OCI-LY7 (cell line): ENCODE measurements around the gene GLRA2. TPM values are rescaled to one million over a fixed set of nuclear protein-coding genes. Genes with fewer than 3 reads are reported as not detected.
"Not testable (repeated sequence)": the region's sequence is repeated elsewhere in the genome, so short reads cannot be mapped to it uniquely, and the experiment has no call there.

Source experiments
- BruUV-seq: library from RNA; stranded (reverse); fragments of 400-500 nt; replicated peaks from 2 replicates; lab custom pipeline; 2021; lab: Mats Ljungman, UMichigan
- CTCF ChIA-PET: fragments of 300-600 bp; sonication (Branson Sonifier 250); formaldehyde crosslinking; loops from one replicate; lab custom pipeline; 2022; ENCODE audit warnings: antibody characterized with exemption; ENCODE audit not compliant: unreplicated experiment; lab: Charles Lee
- POLR2A ChIA-PET: fragments of 300-600 bp; sonication (Branson Sonifier 250); formaldehyde crosslinking; loops from one replicate; lab custom pipeline; 2022; ENCODE audit warnings: antibody characterized with exemption; lab: Charles Lee
- DNase-seq: peaks from one replicate; pipeline ENCODE4 v3.0.0-alpha.2; 2015; ENCODE audit warnings: low spot score
- H2AFZ ChIP-seq: fragments of 200-600 bp; sonication (generic), shearing (Covaris generic); 2 replicates; pipeline ENCODE4 v1.6.1; 2014; ENCODE audit warnings: mild to moderate bottlenecking, antibody characterized with exemption, low read length, moderate library complexity
- H3K27ac ChIP-seq: fragments of 200-600 bp; sonication (generic); 2 replicates; pipeline ENCODE4 v1.5.1; 2014; ENCODE audit warnings: mixed run types, low read depth, mild to moderate bottlenecking, moderate library complexity, low read length, inconsistent platforms; ENCODE audit not compliant: poor library complexity, severe bottlenecking
- H3K36me3 ChIP-seq: fragments of 200-600 bp; sonication (generic); 2 replicates; pipeline ENCODE4 v1.6.1; 2014; ENCODE audit warnings: mild to moderate bottlenecking, antibody characterized with exemption, low read length, moderate library complexity, mixed read lengths; ENCODE audit not compliant: insufficient read depth
- H3K4me1 ChIP-seq: fragments of 200-600 bp; sonication (generic); 2 replicates; pipeline ENCODE4 v1.5.1; 2014; ENCODE audit warnings: mild to moderate bottlenecking, low read length; ENCODE audit not compliant: insufficient read depth, poor library complexity, severe bottlenecking
- H3K4me2 ChIP-seq: fragments of 200-600 bp; sonication (generic); 2 replicates; pipeline ENCODE4 v1.6.1; 2014; ENCODE audit warnings: mild to moderate bottlenecking, low read length
- H3K4me3 ChIP-seq: fragments of 200-600 bp; sonication (generic); 2 replicates; pipeline ENCODE4 v1.5.1; 2014; ENCODE audit warnings: mild to moderate bottlenecking, low read depth, low read length; ENCODE audit not compliant: poor library complexity, severe bottlenecking
- H3K79me2 ChIP-seq: fragments of 200-600 bp; sonication (generic); 2 replicates; pipeline ENCODE4 v1.6.1; 2016; ENCODE audit warnings: low read depth, mild to moderate bottlenecking, low read length, moderate library complexity, mixed read lengths; ENCODE audit not compliant: insufficient read depth
- H3K9me2 ChIP-seq: fragments of 200-600 bp; sonication (generic); 2 replicates; pipeline ENCODE4 v1.6.1; 2016; ENCODE audit warnings: mild to moderate bottlenecking, low read length, mixed read lengths; ENCODE audit not compliant: insufficient read depth
- H3K9me3 ChIP-seq: fragments of 200-600 bp; sonication (generic); 2 replicates; pipeline ENCODE4 v1.6.1; 2014; ENCODE audit warnings: mild to moderate bottlenecking, mixed run types, low read length, mixed read lengths
- H4K20me1 ChIP-seq: fragments of 200-600 bp; sonication (generic); 2 replicates; pipeline ENCODE4 v1.6.1; 2014; ENCODE audit warnings: mild to moderate bottlenecking, antibody characterized with exemption, low read length, moderate library complexity, mixed read lengths; ENCODE audit not compliant: insufficient read depth
- CTCF ChIP-seq: fragments of 200-600 bp; sonication (generic); conservative IDR thresholded peaks from 2 replicates; pipeline ENCODE4 v1.5.1; 2014; ENCODE audit warnings: mild to moderate bottlenecking, antibody characterized with exemption, low read length, moderate library complexity, mixed read lengths
- EZH2phosphoT487 ChIP-seq: fragments of 200-600 bp; sonication (generic); IDR thresholded peaks from 2 replicates; pipeline ENCODE4 v1.6.1; 2018; ENCODE audit warnings: low read depth, borderline replicate concordance, mild to moderate bottlenecking, mixed run types, antibody characterized with exemption, low read length, moderate library complexity, mixed read lengths
- intact Hi-C: fragments of 100-400 bp; cut with micrococcal nuclease; formaldehyde crosslinking; loops from one replicate; pipeline ENCODE4 v1.10.0; 2022; ENCODE audit not compliant: unreplicated experiment
- total RNA-seq, 2 experiments: library from RNA; depleted of rRNA in 1 of 2; stranded (reverse); fragments of >200 nt in 1 of 2; shearing (Covaris generic) in 1 of 2; gene quantifications; 2 replicates each; pipeline ENCODE4 v1.2.3, GENCODE V29; 2014 to 2022

Gene GLRA2
- total RNA-seq, 2 experiments from 2014 or later = not detected

DNA sequence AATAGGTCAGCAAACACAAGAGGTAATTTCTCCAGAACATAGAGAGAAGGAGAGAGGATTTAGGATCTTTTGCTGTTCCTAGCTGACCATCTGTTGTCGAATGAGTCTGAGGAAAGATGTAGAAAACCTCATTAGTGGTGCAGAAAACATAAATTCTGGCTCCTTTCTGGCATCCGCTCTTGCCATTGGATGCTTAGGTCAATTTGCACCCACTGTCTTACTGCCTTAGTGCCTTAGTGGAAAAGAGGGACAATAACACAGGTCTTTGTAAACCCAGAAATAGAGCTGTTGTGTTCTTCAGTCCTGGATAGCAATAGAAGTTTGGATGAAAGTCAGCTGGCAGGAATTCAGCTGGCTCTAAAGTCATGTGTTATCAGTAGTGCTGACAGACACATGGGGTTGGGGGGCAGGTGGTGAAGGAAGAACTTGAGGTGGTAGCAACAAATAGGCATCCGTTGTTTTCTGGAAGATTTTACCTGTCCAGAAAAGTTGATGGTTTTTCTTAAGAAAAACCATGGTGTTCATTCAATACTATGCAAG is 78.2 kb downstream of the GLRA2 start:
- no peaks in the 10 kb centered on the region for H3K9me2 ChIP-seq
- no peaks in the 10 kb centered on the region for H3K4me1 ChIP-seq
- no peaks in the 10 kb centered on the region for H3K36me3 ChIP-seq
- CTCF ChIA-PET = no interaction called here
- no peak overlapping the region for H3K4me2 ChIP-seq
- TF ChIP-seq EZH2phosphoT487 = no peak
- no peak for TF ChIP-seq CTCF
- H4K20me1 ChIP-seq = no peaks in the 10 kb centered on the region
- intact Hi-C loops = no loop called here
- H2AFZ ChIP-seq = no peak overlapping the region
- H3K9me3 ChIP-seq = no peaks in the 10 kb centered on the region
- no peak overlapping the region for H3K27ac ChIP-seq
- BruUV-seq = no TSS peak
- no peaks in the 10 kb centered on the region for H3K79me2 ChIP-seq
- no peak for DNase-seq
- POLR2A ChIA-PET = no interaction called here
- H3K4me3 ChIP-seq = no peak overlapping the region

DNA sequence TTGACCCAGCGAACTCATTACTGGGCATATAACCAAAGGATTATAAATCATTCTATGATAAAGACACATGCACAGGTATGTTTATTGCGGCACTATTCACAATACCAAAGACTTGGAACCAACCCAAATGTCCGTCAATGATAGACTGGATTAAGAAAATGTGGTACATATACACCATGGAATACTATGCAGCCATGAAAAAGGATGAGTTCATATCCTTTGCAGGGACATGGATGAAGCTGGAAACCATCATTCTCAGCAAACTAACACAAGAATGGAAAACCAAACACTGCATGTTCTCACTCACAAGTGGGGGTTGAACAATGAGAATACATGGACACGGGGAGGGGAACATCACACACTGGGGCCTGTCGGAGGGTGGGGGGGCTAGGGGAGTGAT is 83.1 kb downstream of the GLRA2 start:
- CTCF ChIA-PET, H3K9me2 ChIP-seq, DNase-seq, H2AFZ ChIP-seq, H3K36me3 ChIP-seq, BruUV-seq, H3K4me3 ChIP-seq, H3K79me2 ChIP-seq, H3K27ac ChIP-seq, intact Hi-C loops, H4K20me1 ChIP-seq, H3K9me3 ChIP-seq, H3K4me1 ChIP-seq, H3K4me2 ChIP-seq, POLR2A ChIA-PET: not testable (repeated sequence)

DNA sequence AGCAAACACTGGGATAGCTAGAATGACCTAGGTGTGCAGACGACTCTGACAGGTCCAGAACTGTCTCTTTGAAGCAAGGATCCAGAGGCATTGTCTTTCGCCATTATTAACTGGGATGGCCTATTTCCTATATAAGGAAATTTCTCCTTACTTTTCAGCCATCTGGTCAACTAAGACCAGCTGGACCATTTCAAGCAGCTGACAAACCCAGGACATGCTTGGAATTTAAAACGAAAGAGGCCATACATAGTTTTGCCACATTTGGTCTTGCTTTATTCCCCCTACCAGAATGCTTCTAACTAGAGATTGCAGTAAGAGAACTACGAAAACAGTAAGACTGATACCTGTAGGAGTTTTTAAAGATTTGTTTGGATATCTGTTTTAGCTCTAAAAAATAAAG is 87.0 kb downstream of the GLRA2 start:
- ChIA-PET POLR2A (interaction anchor here (0.6 kb wide), 1 partner anchor 12 kb away, joined by 3 read pairs; no protein-coding TSS in a partner anchor), CTCF (no interaction called here)
- no peak overlapping the region for H3K4me3 ChIP-seq
- no peak overlapping the region for H2AFZ ChIP-seq
- H3K9me3 ChIP-seq = no peaks in the 10 kb centered on the region
- no peaks in the 10 kb centered on the region for H3K9me2 ChIP-seq
- H3K27ac ChIP-seq = no peak overlapping the region
- no peaks in the 10 kb centered on the region for H4K20me1 ChIP-seq
- no peaks in the 10 kb centered on the region for H3K4me1 ChIP-seq
- intact Hi-C loops = no loop called here
- H3K4me2 ChIP-seq = no peak overlapping the region
- no peak for DNase-seq
- BruUV-seq = no TSS peak
- TF ChIP-seq CTCF (no peak), EZH2phosphoT487 (no peak)
- no peaks in the 10 kb centered on the region for H3K79me2 ChIP-seq
- no peaks in the 10 kb centered on the region for H3K36me3 ChIP-seq
